Naive thymus-derived CD8-positive, alpha-beta T cell (primary cell): ENCODE data around the gene SNW1. TPM values are rescaled to one million over a fixed set of nuclear protein-coding genes. Genes with fewer than 3 reads are reported as not detected.
A peak's percentile ranks its signal among the peaks of the same experiment; 100 is the strongest.

Experiments
- ATAC-seq, 2 donors: fragments of 150-1000 bp; cut with Tn5 transposase in 1 of 2; sonication (Bioruptor Pico), chemical (Tn5 transposase) in 1 of 2; 1 replicate in 1 of 2; 2 replicates in 1 of 2; pipeline ENCODE4 v1.10.0; 2021; ENCODE audit warnings: mild to moderate bottlenecking in 2 of 2, moderate library complexity in 2 of 2
- POLR2A ChIA-PET: fragments of 350-600 bp; sonication (Branson Sonifier 250); formaldehyde crosslinking; loops from one replicate; lab custom pipeline; 2021; ENCODE audit warnings: antibody characterized with exemption; lab: Charles Lee
- DNase-seq, 10 donors: peaks; one replicate each; pipeline versions ENCODE4 v3.0.0 to v3.0.0-alpha.2; 2020 to 2022
- H3K27ac Mint-ChIP-seq, 10 donors: one replicate each; pipeline ENCODE4 v1.8.0; 2020 to 2022; ENCODE audit warnings: mild to moderate bottlenecking in 10 of 10, mixed read lengths in 10 of 10, moderate library complexity in 4 of 10, inconsistent platforms in 1 of 10
- H3K27me3 Mint-ChIP-seq, 5 donors: one replicate each; pipeline ENCODE4 v1.8.0; 2021 to 2022; ENCODE audit warnings: mixed read lengths in 5 of 5
- H3K36me3 Mint-ChIP-seq, 3 donors: one replicate each; pipeline ENCODE4 v1.8.0; 2020 to 2022; ENCODE audit warnings: mixed read lengths in 3 of 3, mild to moderate bottlenecking in 2 of 3, inconsistent platforms in 1 of 3
- H3K4me1 Mint-ChIP-seq, 4 donors: one replicate each; pipeline ENCODE4 v1.8.0; 2021 to 2022; ENCODE audit warnings: mixed read lengths in 4 of 4
- H3K4me3 Mint-ChIP-seq, 10 donors: one replicate each; pipeline ENCODE4 v1.8.0; 2020 to 2022; ENCODE audit warnings: mild to moderate bottlenecking in 10 of 10, mixed read lengths in 10 of 10, moderate library complexity in 6 of 10, inconsistent platforms in 1 of 10
- H3K9me3 Mint-ChIP-seq, 9 donors: one replicate each; pipeline ENCODE4 v1.8.0; 2020 to 2022; ENCODE audit warnings: mixed read lengths in 9 of 9, mild to moderate bottlenecking in 3 of 9, inconsistent platforms in 1 of 9, moderate library complexity in 1 of 9
- polyA plus RNA-seq, 3 donors: library from polyadenylated mRNA; unstranded; fragments of 300-500 nt; fragmentation: Illumina TruSeq; gene quantifications; one replicate each; pipeline ENCODE4 v1.2.3, GENCODE V29; 2021
- total RNA-seq, 8 experiments: library from RNA in 2 of 8; stranded (reverse) in 2 of 8; gene quantifications; one replicate each; pipeline ENCODE4 v1.2.3 and lab custom pipeline; 2021 to 2026

The SNW1 gene
- total and polyA plus RNA-seq, 5 experiments from 2014 or later: 60.4 to 108 (median 69.5) TPM

DNA sequence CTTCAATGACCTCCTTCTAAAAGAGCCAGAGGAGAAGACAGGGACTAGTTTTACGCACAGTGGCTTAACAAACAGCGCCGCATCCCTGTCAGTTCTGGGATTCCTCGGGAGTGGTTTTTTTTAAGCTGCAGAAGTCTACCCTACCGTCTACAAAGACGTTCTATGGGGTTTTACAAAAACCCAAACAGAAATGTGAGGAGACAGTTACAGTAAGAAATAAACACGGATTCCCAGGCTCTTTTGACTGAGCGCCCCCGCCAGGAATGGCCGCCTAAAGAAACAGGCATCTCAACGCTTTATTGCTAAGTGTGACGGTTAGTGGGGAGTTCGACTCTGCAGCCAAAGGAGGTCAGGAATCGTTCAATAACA is 53.6 kb downstream of the SNW1 start:
- no peaks in the 10 kb centered on the region for H3K27me3 Mint-ChIP-seq
- H3K36me3 Mint-ChIP-seq: peaks cover 0 to 48% (median 5%) of the 10 kb centered on the region in 3 donors
- peaks cover 18 to 46% (median 41%) of the 10 kb centered on the region in 4 donors for H3K4me1 Mint-ChIP-seq
- POLR2A ChIA-PET: interaction anchor here (1.8 kb wide), 1 partner anchor 53 kb away, joined by 6 read pairs; the partner anchor contains the start of gene SNW1
- H3K27ac Mint-ChIP-seq: peak overlapping the region; percentile 89 to 99 (median 94)
- ATAC-seq: peak; percentile 29 to 36
- H3K9me3 Mint-ChIP-seq: no peaks in the 10 kb centered on the region
- peak in 1 of 10 donors; percentile 1 for DNase-seq
- peak overlapping the region; percentile 84 to 97 (median 95) for H3K4me3 Mint-ChIP-seq

DNA sequence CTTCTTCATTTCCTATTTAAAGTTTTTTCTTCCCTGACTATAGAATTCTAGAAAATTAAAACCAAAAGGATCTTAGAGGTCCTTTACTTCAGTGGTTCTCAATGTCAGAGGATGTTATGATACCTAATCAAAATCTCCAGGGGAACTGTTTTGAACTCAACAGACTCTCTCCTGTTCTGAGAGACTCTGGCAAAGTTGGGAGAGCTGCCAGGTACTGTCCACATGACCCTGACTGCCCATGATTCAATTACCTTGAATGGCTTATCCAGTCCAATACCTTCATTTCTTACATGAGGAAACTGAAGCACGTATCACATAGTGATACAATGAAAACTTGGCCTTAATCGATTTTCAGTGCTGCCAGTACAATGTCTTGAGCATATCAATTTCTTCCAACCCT is 69.7 kb downstream of the SNW1 start:
- Mint-ChIP-seq H3K27ac (no peak overlapping the region), H3K4me1 (peaks cover 0 to 6% (median 1%) of the 10 kb centered on the region in 4 donors), H3K4me3 (no peak overlapping the region), H3K27me3 (no peaks in the 10 kb centered on the region), H3K36me3 (peaks cover 12 to 87% (median 41%) of the 10 kb centered on the region in 3 donors), H3K9me3 (no peaks in the 10 kb centered on the region)
- no peak for DNase-seq
- POLR2A ChIA-PET: no interaction called here
- no peak for ATAC-seq

DNA sequence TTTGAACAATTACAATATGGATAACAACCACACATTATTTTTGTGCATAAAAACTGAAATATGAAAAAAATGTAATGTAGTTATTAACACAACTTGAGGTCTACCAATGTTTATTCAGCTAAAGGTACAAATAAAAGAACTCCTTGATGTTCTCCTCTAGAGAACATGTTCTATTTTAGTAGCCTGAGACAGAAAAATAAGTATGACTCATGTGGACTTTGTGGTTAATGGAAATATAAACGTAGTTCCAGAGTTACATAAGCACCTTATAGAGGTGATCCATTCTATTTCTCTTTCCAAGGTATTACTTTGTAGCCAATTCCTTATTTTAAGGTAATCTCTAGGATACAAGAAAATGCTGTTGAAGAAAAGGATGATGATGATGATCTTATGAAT is 78.8 kb downstream of the SNW1 start:
- Mint-ChIP-seq H3K27me3 (no peaks in the 10 kb centered on the region), H3K27ac (peak overlapping the region in 1 of 10 donors; percentile 33), H3K9me3 (no peaks in the 10 kb centered on the region), H3K36me3 (peaks cover 0 to 69% (median 13%) of the 10 kb centered on the region in 3 donors), H3K4me3 (no peak overlapping the region), H3K4me1 (peaks cover 0 to 7% (median 3%) of the 10 kb centered on the region in 4 donors)
- ATAC-seq (no peak), DNase-seq (no peak)
- POLR2A ChIA-PET: no interaction called here

DNA sequence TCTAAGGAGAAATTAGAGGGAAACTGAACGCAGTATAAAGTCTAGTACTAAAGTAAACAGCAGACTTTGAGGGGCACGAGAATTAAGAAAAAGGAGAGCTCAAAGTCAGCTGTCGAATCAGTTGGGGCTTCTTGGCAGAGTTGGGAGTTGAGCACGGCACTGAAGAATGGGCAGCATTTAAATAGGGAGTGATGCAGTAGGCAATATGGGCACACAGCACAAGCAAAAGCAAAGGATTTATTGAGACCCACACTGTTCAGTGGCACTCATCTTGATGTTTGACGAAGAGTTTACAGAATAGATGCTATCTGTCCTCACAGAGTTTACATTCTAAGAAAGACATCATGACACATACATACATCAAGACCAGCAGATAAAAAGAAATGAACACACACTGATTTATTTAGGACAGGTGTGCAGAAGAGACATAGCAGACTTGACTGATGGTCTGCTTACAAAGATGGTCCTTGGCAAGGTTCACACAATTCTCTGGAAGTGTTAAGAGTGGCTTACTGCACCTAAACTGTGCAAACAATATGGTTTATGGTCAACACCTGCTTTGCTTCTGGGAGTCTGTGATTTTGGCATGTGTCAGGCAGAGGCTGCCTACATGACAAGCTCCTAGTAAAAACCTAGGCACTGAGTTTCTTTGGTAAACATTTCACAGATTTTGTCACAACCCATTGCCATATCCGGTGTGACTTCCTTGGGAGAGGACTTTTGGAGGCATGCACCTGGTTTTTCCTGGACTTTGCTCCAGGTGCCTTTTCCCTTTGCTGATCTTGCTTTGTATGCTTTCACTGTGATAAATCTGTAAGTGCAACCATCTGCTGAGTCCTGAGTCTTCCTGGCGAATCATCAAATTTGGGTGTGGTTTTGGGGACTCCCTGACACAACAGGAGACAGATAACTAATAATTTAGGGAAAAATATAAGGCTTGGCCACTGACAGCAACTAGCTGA is 79.5 kb downstream of the SNW1 start:
- POLR2A ChIA-PET: no interaction called here
- H3K27me3 Mint-ChIP-seq: no peaks in the 10 kb centered on the region
- ATAC-seq (no peak), DNase-seq (no peak)
- peaks cover 0 to 5% (median 3%) of the 10 kb centered on the region in 4 donors for H3K4me1 Mint-ChIP-seq
- no peaks in the 10 kb centered on the region for H3K9me3 Mint-ChIP-seq
- H3K36me3 Mint-ChIP-seq: peaks cover 0 to 66% (median 9%) of the 10 kb centered on the region in 3 donors
- H3K4me3 Mint-ChIP-seq: no peak overlapping the region
- peak overlapping the region in 1 of 10 donors; percentile 27 for H3K27ac Mint-ChIP-seq

DNA sequence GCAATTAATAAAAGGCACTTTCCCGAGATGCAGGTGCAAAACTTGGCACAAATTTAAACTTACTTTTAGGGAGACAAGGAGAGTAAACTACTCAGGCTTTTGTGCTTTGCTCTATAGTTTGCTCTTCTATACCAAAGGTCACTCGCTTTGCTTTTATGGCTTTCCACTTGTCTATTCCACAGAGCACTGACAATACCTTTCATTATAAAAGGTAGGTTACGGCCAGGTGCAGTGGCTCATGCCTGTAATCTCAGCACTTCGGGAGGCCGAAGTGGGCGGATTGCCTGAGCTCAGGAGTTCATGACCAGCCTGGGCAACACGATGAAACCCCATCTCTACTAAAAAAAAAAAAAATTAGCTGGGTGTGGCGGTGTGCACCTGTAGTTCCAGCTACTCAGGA is 86.0 kb downstream of the SNW1 start:
- Mint-ChIP-seq H3K27ac (no peak overlapping the region), H3K4me3 (no peak overlapping the region), H3K36me3 (peaks cover 4 to 72% (median 26%) of the 10 kb centered on the region in 3 donors), H3K9me3 (no peaks in the 10 kb centered on the region), H3K4me1 (no peaks in the 10 kb centered on the region), H3K27me3 (no peaks in the 10 kb centered on the region)
- ATAC-seq: no peak
- no peak for DNase-seq
- POLR2A ChIA-PET: no interaction called here

DNA sequence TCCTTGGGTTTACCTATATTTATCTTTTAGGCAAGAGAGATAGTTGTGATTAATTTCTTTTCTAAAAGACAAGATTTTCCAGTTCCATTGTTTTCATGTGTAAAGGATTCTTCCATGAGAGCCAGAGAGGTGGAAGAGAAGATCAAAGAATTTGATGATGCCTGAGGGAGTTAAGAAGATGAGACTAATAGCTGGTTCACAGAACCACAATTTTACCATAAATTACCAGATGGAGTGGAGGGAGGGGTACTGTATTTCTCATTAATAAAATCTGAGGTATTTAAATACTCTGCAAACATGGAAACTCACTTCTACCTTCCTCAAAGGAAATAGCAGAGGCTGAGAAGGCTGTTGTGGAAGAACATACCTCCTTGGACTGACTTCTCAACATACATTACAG is 87.8 kb downstream of the SNW1 start:
- Mint-ChIP-seq H3K27ac (peak overlapping the region in 2 of 10 donors; percentile 9 to 12), H3K4me1 (no peaks in the 10 kb centered on the region), H3K27me3 (no peaks in the 10 kb centered on the region), H3K9me3 (no peaks in the 10 kb centered on the region), H3K4me3 (no peak overlapping the region), H3K36me3 (peaks cover 4 to 55% (median 20%) of the 10 kb centered on the region in 3 donors)
- no peak for DNase-seq
- no peak for ATAC-seq
- POLR2A ChIA-PET: no interaction called here

Other genes with a start within 250 kb of the SNW1 start
- 10 to 100 TPM; 22.6 to 26.0 TPM for gene SPTLC2, start 144.5 kb downstream of the SNW1 start, total RNA-seq
- 10 to 100 TPM; 10.0 to 11.8 (median 11.2) TPM for gene SPTLC2, start 144.5 kb downstream of the SNW1 start, polyA plus RNA-seq
- 10 to 100 TPM; 19.0 to 20.8 TPM for gene ALKBH1, start 53.1 kb downstream of the SNW1 start, total RNA-seq
- gene ALKBH1, start 53.1 kb downstream of the SNW1 start, polyA plus RNA-seq: 1 to 10 TPM; 3.9 to 7.0 (median 4.4) TPM
- 10 to 100 TPM; 44.8 to 55.0 TPM for gene SLIRP, start 53.1 kb downstream of the SNW1 start, total RNA-seq
- 100 to 1,000 TPM; 235 to 244 (median 240) TPM for gene SLIRP, start 53.1 kb downstream of the SNW1 start, polyA plus RNA-seq
- gene ADCK1, start 39.0 kb upstream of the SNW1 start, total RNA-seq: 1 to 10 TPM; 7.0 to 7.3 TPM
- gene ADCK1, start 39.0 kb upstream of the SNW1 start, polyA plus RNA-seq: 1 to 10 TPM; 5.2 to 7.0 (median 6.8) TPM